ENCODE measurements around the gene BCOR.

DNA sequence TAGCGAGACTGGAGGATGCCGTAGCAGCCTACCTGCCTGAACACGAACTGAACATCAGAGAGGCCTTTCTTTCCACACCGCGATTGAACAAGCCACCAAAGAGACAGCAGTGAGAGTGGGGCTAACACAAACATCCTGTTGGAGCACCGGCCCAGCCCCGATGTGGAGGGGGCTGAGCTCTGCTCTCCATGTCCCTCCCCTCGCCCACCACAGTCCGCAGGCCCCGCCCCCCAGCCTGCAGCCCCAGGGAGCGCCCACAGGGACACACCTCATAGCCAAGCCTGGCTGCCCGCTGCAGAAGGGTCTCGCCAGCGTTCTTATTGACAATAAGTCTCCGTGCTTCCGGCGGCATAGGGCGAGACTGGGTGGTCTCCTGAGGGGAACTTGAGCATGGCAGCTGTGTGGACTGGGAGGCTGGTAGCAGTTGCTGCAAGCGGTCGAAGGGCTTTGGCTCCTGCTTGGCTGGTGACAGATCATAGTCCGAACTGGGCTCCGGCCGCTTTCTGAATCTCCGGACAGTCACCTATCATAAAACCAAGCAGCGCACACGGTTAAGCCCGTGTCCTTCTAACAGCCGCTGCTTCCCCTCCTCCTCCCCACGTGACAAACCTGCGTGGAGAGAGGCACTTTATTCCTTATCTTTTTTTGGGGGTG is 35.8 kb downstream of the BCOR start:
- TF ChIP-seq, protein P1, sequence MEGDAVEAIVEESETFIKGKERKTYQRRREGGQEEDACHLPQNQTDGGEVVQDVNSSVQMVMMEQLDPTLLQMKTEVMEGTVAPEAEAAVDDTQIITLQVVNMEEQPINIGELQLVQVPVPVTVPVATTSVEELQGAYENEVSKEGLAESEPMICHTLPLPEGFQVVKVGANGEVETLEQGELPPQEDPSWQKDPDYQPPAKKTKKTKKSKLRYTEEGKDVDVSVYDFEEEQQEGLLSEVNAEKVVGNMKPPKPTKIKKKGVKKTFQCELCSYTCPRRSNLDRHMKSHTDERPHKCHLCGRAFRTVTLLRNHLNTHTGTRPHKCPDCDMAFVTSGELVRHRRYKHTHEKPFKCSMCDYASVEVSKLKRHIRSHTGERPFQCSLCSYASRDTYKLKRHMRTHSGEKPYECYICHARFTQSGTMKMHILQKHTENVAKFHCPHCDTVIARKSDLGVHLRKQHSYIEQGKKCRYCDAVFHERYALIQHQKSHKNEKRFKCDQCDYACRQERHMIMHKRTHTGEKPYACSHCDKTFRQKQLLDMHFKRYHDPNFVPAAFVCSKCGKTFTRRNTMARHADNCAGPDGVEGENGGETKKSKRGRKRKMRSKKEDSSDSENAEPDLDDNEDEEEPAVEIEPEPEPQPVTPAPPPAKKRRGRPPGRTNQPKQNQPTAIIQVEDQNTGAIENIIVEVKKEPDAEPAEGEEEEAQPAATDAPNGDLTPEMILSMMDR (IDR thresholded peaks at IDR 0.05), result no peak
- no peak for TF ChIP-seq POLR2A (IDR thresholded peaks at IDR 0.05)
